SK-N-MC (cell line): ENCODE results near the gene ZNF143.

Source experiments
- EZH2 ChIP-seq: fragments of 200-600 bp; sonication (generic); IDR thresholded peaks from one replicate; pipeline ENCODE4 v1.6.1; 2017; ENCODE audit warnings: antibody characterized with exemption
- FOXP2 ChIP-seq: optimal IDR thresholded peaks from 2 replicates; pipeline ENCODE3; 2011; ENCODE audit warnings: mild to moderate bottlenecking, moderate library complexity; ENCODE audit not compliant: insufficient read depth; ENCODE audit errors: extremely low read length, control extremely low read depth
- POLR2AphosphoS5 ChIP-seq: IDR thresholded peaks from 2 replicates; pipeline ENCODE4 v1.6.1; 2012; ENCODE audit warnings: mild to moderate bottlenecking, low read depth, low read length, borderline replicate concordance

- no peak for TF ChIP-seq POLR2AphosphoS5
- no peak for TF ChIP-seq EZH2
- no peak for TF ChIP-seq FOXP2
These were observed 102.5 kb downstream of the ZNF143 start for GRCh38 chr11:9563196-9563730.
